KOPT-K1 (cell line): ENCODE data around the gene BCL2L12.
A peak's percentile ranks its signal among the peaks of the same experiment; 100 is the strongest.

Source experiments
- H3K27ac ChIP-seq: fragments of 200-600 bp; sonication (generic); 2 replicates; pipeline ENCODE4 v1.5.1; 2016; ENCODE audit warnings: antibody characterized with exemption, mild to moderate bottlenecking, low read depth, low read length; ENCODE audit not compliant: poor library complexity, severe bottlenecking
- H3K36me3 ChIP-seq: fragments of 200-600 bp; sonication (generic); 2 replicates; pipeline ENCODE4 v1.5.1; 2017; ENCODE audit warnings: antibody characterized with exemption, mild to moderate bottlenecking, low read length, moderate library complexity; ENCODE audit not compliant: insufficient read depth
- H3K9me3 ChIP-seq: fragments of 200-600 bp; sonication (generic); 2 replicates; pipeline ENCODE4 v1.5.1; 2017; ENCODE audit warnings: antibody characterized with exemption, low read length, mild to moderate bottlenecking; ENCODE audit not compliant: insufficient read depth, poor library complexity, severe bottlenecking

The BCL2L12 gene

GRCh38 chr19:49669516-49669915, 3.8 kb downstream of the BCL2L12 start:
- Histone ChIP-seq H3K27ac (no peak overlapping the region), H3K36me3 (peaks cover 55% of the 10 kb centered on the region), H3K9me3 (no peaks in the 10 kb centered on the region)

- Histone ChIP-seq H3K27ac (no peak overlapping the region), H3K9me3 (no peaks in the 10 kb centered on the region), H3K36me3 (peaks cover 52% of the 10 kb centered on the region)
Observed at GRCh38 chr19:49672131-49672919, 6.6 kb downstream of the BCL2L12 start.

GRCh38 chr19:49676136-49676783, 10.5 kb downstream of the BCL2L12 start:
- H3K9me3 ChIP-seq: no peaks in the 10 kb centered on the region
- peak overlapping the region; percentile 92 for H3K27ac ChIP-seq
- peaks cover 36% of the 10 kb centered on the region for H3K36me3 ChIP-seq

- Histone ChIP-seq H3K27ac (peak overlapping the region; percentile 92), H3K9me3 (no peaks in the 10 kb centered on the region), H3K36me3 (peaks cover 36% of the 10 kb centered on the region)
Observed at GRCh38 chr19:49676784-49677230, 11.1 kb downstream of the BCL2L12 start.

GRCh38 chr19:49677231-49677900, 11.6 kb downstream of the BCL2L12 start, which contains the start of gene PRMT1:
Gene PRMT1 (plus strand): TSS chr19:49677271. CDS start chr19:49677281, 10 bp downstream.
- H3K36me3 ChIP-seq: peaks cover 38% of the 10 kb centered on the region
- H3K9me3 ChIP-seq: no peaks in the 10 kb centered on the region
- H3K27ac ChIP-seq: peak within 1 kb of the TSS; percentile 92

- Histone ChIP-seq H3K36me3 (peaks cover 44% of the 10 kb centered on the region), H3K27ac (peak overlapping the region; percentile 92), H3K9me3 (no peaks in the 10 kb centered on the region)
Observed at GRCh38 chr19:49677901-49678674, 12.4 kb downstream of the BCL2L12 start.

GRCh38 chr19:49678985-49679770, 13.4 kb downstream of the BCL2L12 start:
- Histone ChIP-seq H3K9me3 (no peaks in the 10 kb centered on the region), H3K36me3 (peaks cover 44% of the 10 kb centered on the region), H3K27ac (no peak overlapping the region)

GRCh38 chr19:49679771-49680413, 14.2 kb downstream of the BCL2L12 start:
- Histone ChIP-seq H3K9me3 (no peaks in the 10 kb centered on the region), H3K27ac (peak overlapping the region; percentile 13), H3K36me3 (peaks cover 51% of the 10 kb centered on the region)

- H3K9me3 ChIP-seq: no peaks in the 10 kb centered on the region
- peak overlapping the region; percentile 13 for H3K27ac ChIP-seq
- H3K36me3 ChIP-seq: peaks cover 59% of the 10 kb centered on the region
Observed at GRCh38 chr19:49680421-49681351, 15.0 kb downstream of the BCL2L12 start.

- peaks cover 69% of the 10 kb centered on the region for H3K36me3 ChIP-seq
- H3K27ac ChIP-seq: no peak overlapping the region
- H3K9me3 ChIP-seq: no peaks in the 10 kb centered on the region
Observed at GRCh38 chr19:49681830-49682229, 16.1 kb downstream of the BCL2L12 start.

GRCh38 chr19:49682274-49682673, 16.5 kb downstream of the BCL2L12 start:
- H3K36me3 ChIP-seq: peaks cover 73% of the 10 kb centered on the region
- no peaks in the 10 kb centered on the region for H3K9me3 ChIP-seq
- H3K27ac ChIP-seq: no peak overlapping the region

- H3K27ac ChIP-seq: no peak overlapping the region
- no peaks in the 10 kb centered on the region for H3K9me3 ChIP-seq
- peaks cover 89% of the 10 kb centered on the region for H3K36me3 ChIP-seq
Observed at GRCh38 chr19:49683814-49684250, 18.1 kb downstream of the BCL2L12 start.
